Breast epithelium (tissue), 3 donors: ENCODE results near the gene OR2B6.

Source experiments
- POLR2A ChIP-seq: fragments of 450-650 bp; IDR thresholded peaks from one replicate; pipeline ENCODE4 v1.6.1; 2016; ENCODE audit warnings: antibody characterized with exemption, mild to moderate bottlenecking, moderate library complexity
- POLR2AphosphoS5 ChIP-seq, 3 donors: sonication (generic); formaldehyde crosslinking; IDR thresholded peaks; one replicate each; pipeline ENCODE4 v1.6.1; 2017; ENCODE audit warnings: antibody characterized with exemption in 3 of 3
- TF ChIP-seq, protein P1 (sequence below), 3 donors: fragments of 450-650 bp; IDR thresholded peaks; one replicate each; pipeline ENCODE4 v1.5.1; 2016 to 2017; ENCODE audit warnings: antibody characterized with exemption in 3 of 3, mild to moderate bottlenecking in 3 of 3, moderate library complexity in 3 of 3

DNA sequence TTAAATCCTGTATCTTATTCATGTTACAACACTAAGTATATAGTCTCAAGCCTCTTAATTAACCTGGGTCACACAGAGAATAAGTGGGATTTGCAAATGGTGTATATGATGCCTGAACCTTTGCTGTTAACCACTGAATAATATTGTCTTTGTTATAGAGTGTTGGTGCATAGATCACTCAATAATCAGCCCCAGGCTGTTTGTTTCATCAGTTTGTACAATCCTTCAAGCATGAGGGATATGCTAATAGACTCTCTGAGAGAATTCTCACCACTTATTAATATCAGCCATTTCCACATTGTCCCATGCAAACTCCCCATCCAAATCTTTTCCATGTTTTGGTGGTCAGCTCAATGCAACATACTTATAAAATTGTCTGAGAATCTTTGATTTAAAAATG, 21.7 kb downstream of the OR2B6 start:
- TF ChIP-seq, protein P1, sequence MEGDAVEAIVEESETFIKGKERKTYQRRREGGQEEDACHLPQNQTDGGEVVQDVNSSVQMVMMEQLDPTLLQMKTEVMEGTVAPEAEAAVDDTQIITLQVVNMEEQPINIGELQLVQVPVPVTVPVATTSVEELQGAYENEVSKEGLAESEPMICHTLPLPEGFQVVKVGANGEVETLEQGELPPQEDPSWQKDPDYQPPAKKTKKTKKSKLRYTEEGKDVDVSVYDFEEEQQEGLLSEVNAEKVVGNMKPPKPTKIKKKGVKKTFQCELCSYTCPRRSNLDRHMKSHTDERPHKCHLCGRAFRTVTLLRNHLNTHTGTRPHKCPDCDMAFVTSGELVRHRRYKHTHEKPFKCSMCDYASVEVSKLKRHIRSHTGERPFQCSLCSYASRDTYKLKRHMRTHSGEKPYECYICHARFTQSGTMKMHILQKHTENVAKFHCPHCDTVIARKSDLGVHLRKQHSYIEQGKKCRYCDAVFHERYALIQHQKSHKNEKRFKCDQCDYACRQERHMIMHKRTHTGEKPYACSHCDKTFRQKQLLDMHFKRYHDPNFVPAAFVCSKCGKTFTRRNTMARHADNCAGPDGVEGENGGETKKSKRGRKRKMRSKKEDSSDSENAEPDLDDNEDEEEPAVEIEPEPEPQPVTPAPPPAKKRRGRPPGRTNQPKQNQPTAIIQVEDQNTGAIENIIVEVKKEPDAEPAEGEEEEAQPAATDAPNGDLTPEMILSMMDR (IDR thresholded peaks at IDR 0.05): no peak
- TF ChIP-seq POLR2AphosphoS5 (IDR thresholded peaks at IDR 0.05) (no peak), POLR2A (no peak)
